ENCODE results near the gene EPB41L4A.

DNA sequence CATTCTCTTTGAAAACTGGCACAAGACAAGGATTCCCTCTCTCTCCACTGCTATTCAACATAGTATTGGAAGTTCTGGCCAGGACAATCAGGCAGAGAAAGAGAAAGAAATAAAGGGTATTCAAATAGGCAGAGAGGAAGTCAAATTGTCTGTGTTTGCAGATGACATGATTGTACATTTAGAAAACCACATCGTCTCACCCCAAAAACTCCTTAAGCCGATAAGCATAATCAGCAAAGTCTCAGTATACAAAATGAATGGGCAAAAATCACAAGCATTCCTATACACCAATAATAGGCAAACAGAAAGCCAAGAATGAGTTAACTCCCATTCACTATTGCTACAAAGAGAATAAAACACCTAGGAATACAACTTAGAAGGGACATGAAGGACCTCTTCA, 21.0 kb upstream of the EPB41L4A start:
- TF ChIP-seq, protein P1, sequence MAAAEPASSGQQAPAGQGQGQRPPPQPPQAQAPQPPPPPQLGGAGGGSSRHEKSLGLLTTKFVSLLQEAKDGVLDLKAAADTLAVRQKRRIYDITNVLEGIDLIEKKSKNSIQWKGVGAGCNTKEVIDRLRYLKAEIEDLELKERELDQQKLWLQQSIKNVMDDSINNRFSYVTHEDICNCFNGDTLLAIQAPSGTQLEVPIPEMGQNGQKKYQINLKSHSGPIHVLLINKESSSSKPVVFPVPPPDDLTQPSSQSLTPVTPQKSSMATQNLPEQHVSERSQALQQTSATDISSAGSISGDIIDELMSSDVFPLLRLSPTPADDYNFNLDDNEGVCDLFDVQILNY (CRISPR knock-in tag; IDR thresholded peaks at IDR 0.05) = no peak
- TF ChIP-seq, protein P2, sequence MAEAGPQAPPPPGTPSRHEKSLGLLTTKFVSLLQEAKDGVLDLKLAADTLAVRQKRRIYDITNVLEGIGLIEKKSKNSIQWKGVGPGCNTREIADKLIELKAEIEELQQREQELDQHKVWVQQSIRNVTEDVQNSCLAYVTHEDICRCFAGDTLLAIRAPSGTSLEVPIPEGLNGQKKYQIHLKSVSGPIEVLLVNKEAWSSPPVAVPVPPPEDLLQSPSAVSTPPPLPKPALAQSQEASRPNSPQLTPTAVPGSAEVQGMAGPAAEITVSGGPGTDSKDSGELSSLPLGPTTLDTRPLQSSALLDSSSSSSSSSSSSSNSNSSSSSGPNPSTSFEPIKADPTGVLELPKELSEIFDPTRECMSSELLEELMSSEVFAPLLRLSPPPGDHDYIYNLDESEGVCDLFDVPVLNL (CRISPR knock-in tag; IDR thresholded peaks at IDR 0.05; ENCODE audit: borderline replicate concordance, low read depth) = no peak
- TF ChIP-seq, protein P3, sequence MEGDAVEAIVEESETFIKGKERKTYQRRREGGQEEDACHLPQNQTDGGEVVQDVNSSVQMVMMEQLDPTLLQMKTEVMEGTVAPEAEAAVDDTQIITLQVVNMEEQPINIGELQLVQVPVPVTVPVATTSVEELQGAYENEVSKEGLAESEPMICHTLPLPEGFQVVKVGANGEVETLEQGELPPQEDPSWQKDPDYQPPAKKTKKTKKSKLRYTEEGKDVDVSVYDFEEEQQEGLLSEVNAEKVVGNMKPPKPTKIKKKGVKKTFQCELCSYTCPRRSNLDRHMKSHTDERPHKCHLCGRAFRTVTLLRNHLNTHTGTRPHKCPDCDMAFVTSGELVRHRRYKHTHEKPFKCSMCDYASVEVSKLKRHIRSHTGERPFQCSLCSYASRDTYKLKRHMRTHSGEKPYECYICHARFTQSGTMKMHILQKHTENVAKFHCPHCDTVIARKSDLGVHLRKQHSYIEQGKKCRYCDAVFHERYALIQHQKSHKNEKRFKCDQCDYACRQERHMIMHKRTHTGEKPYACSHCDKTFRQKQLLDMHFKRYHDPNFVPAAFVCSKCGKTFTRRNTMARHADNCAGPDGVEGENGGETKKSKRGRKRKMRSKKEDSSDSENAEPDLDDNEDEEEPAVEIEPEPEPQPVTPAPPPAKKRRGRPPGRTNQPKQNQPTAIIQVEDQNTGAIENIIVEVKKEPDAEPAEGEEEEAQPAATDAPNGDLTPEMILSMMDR (IDR thresholded peaks at IDR 0.05) = no peak
- TF ChIP-seq ATF1 (CRISPR knock-in tag; IDR thresholded peaks at IDR 0.05) (no peak), TEAD4 (CRISPR knock-in tag; IDR thresholded peaks at IDR 0.05) (no peak), FOXP1 (CRISPR knock-in tag; IDR thresholded peaks at IDR 0.05; ENCODE audit: borderline replicate concordance) (no peak), ZNF121 (CRISPR knock-in tag; IDR thresholded peaks at IDR 0.05) (no peak), PREB (CRISPR knock-in tag; IDR thresholded peaks at IDR 0.05; ENCODE audit: borderline replicate concordance) (no peak), ELF4 (CRISPR knock-in tag; IDR thresholded peaks at IDR 0.05; ENCODE audit: low read depth) (no peak), SMAD3 (CRISPR knock-in tag; IDR thresholded peaks at IDR 0.05; ENCODE audit: borderline replicate concordance) (no peak)
- TF ChIP-seq, protein P4, sequence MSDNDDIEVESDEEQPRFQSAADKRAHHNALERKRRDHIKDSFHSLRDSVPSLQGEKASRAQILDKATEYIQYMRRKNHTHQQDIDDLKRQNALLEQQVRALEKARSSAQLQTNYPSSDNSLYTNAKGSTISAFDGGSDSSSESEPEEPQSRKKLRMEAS (CRISPR knock-in tag; IDR thresholded peaks at IDR 0.05) = no peak
- TF ChIP-seq, protein P5, sequence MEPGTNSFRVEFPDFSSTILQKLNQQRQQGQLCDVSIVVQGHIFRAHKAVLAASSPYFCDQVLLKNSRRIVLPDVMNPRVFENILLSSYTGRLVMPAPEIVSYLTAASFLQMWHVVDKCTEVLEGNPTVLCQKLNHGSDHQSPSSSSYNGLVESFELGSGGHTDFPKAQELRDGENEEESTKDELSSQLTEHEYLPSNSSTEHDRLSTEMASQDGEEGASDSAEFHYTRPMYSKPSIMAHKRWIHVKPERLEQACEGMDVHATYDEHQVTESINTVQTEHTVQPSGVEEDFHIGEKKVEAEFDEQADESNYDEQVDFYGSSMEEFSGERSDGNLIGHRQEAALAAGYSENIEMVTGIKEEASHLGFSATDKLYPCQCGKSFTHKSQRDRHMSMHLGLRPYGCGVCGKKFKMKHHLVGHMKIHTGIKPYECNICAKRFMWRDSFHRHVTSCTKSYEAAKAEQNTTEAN (CRISPR knock-in tag; IDR thresholded peaks at IDR 0.05) = no peak
- TF ChIP-seq, protein P6, sequence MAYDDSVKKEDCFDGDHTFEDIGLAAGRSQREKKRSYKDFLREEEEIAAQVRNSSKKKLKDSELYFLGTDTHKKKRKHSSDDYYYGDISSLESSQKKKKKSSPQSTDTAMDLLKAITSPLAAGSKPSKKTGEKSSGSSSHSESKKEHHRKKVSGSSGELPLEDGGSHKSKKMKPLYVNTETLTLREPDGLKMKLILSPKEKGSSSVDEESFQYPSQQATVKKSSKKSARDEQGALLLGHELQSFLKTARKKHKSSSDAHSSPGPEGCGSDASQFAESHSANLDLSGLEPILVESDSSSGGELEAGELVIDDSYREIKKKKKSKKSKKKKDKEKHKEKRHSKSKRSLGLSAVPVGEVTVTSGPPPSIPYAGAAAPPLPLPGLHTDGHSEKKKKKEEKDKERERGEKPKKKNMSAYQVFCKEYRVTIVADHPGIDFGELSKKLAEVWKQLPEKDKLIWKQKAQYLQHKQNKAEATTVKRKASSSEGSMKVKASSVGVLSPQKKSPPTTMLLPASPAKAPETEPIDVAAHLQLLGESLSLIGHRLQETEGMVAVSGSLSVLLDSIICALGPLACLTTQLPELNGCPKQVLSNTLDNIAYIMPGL (CRISPR knock-in tag; IDR thresholded peaks at IDR 0.05) = no peak
